Measurements from ENCODE around the gene ADAM12. TPM values are rescaled to one million over a fixed set of nuclear protein-coding genes. Genes with fewer than 3 reads are reported as not detected.
"Not testable (repeated sequence)": the region's sequence is repeated elsewhere in the genome, so short reads cannot be mapped to it uniquely, and the experiment has no call there.

ADAM12 gene
- total RNA-seq, 2 experiments from 2014 or later: 0.36 to 0.97 TPM

GRCh38 chr10:126196281-126196680, 192.0 kb downstream of the ADAM12 start:
- no peak overlapping the region for H3K4me3 Mint-ChIP-seq
- CTCF ChIA-PET: no interaction called here

GRCh38 chr10:126191192-126191591, 197.1 kb downstream of the ADAM12 start:
- no peak for DNase-seq
- no peaks in the 10 kb centered on the region for H3K27me3 Mint-ChIP-seq
- H3K27ac Mint-ChIP-seq: no peak overlapping the region
- ChIA-PET POLR2A (no interaction called here), CTCF (no interaction called here)
- H3K9me3 Mint-ChIP-seq: no peaks in the 10 kb centered on the region
- H3K4me1 Mint-ChIP-seq (ENCODE audit: low read depth): no peaks in the 10 kb centered on the region
- no peaks in the 10 kb centered on the region for H3K36me3 Mint-ChIP-seq
- no peak overlapping the region for H3K4me3 Mint-ChIP-seq
- intact Hi-C loops (cut with micrococcal nuclease): no loop called here

More at GRCh38 chr10:126196281-126196680, 192.0 kb downstream of the ADAM12 start:
- DNase-seq: no peak
- no peak overlapping the region for H3K27ac Mint-ChIP-seq
- no peaks in the 10 kb centered on the region for H3K4me1 Mint-ChIP-seq (ENCODE audit: low read depth)
- POLR2A ChIA-PET: no interaction called here
- intact Hi-C loops (cut with micrococcal nuclease): no loop called here
- no peaks in the 10 kb centered on the region for H3K27me3 Mint-ChIP-seq
- peaks cover 4% of the 10 kb centered on the region for H3K9me3 Mint-ChIP-seq
- H3K36me3 Mint-ChIP-seq: no peaks in the 10 kb centered on the region

GRCh38 chr10:126188679-126189200, 199.5 kb downstream of the ADAM12 start:
- H3K9me3 Mint-ChIP-seq: no peaks in the 10 kb centered on the region
- no peak overlapping the region for H3K4me3 Mint-ChIP-seq
- no peaks in the 10 kb centered on the region for H3K4me1 Mint-ChIP-seq (ENCODE audit: low read depth)

GRCh38 chr10:126187399-126187798, 200.9 kb downstream of the ADAM12 start:
- no peaks in the 10 kb centered on the region for H3K27me3 Mint-ChIP-seq
- POLR2A ChIA-PET: no interaction called here
- H3K27ac Mint-ChIP-seq: no peak overlapping the region
- intact Hi-C loops (cut with micrococcal nuclease): no loop called here
- H3K9me3 Mint-ChIP-seq: no peaks in the 10 kb centered on the region
- CTCF ChIA-PET: no interaction called here
- H3K4me3 Mint-ChIP-seq: no peak overlapping the region
- H3K36me3 Mint-ChIP-seq: no peaks in the 10 kb centered on the region
- no peak for DNase-seq
- H3K4me1 Mint-ChIP-seq (ENCODE audit: low read depth): no peaks in the 10 kb centered on the region

More at GRCh38 chr10:126188679-126189200, 199.5 kb downstream of the ADAM12 start:
- intact Hi-C loops (cut with micrococcal nuclease): no loop called here
- H3K27ac Mint-ChIP-seq: no peak overlapping the region
- DNase-seq: no peak
- no peaks in the 10 kb centered on the region for H3K27me3 Mint-ChIP-seq
- ChIA-PET POLR2A (no interaction called here), CTCF (no interaction called here)
- H3K36me3 Mint-ChIP-seq: no peaks in the 10 kb centered on the region

- DNase-seq: no peak
- Mint-ChIP-seq H3K36me3 (no peaks in the 10 kb centered on the region), H3K4me3 (no peak overlapping the region), H3K9me3 (no peaks in the 10 kb centered on the region), H3K4me1 (ENCODE audit: low read depth) (no peaks in the 10 kb centered on the region), H3K27me3 (no peaks in the 10 kb centered on the region), H3K27ac (no peak overlapping the region)
- ChIA-PET CTCF (no interaction called here), POLR2A (no interaction called here)
- intact Hi-C loops (cut with micrococcal nuclease): no loop called here
These were observed 201.5 kb downstream of the ADAM12 start for GRCh38 chr10:126186766-126187165.

- no peak for DNase-seq
- intact Hi-C loops (cut with micrococcal nuclease): no loop called here
- no peaks in the 10 kb centered on the region for H3K27me3 Mint-ChIP-seq
- no peaks in the 10 kb centered on the region for H3K36me3 Mint-ChIP-seq
- H3K4me3 Mint-ChIP-seq: no peak overlapping the region
- POLR2A ChIA-PET: no interaction called here
- CTCF ChIA-PET: no interaction called here
- no peak overlapping the region for H3K27ac Mint-ChIP-seq
- H3K9me3 Mint-ChIP-seq: no peaks in the 10 kb centered on the region
- no peaks in the 10 kb centered on the region for H3K4me1 Mint-ChIP-seq (ENCODE audit: low read depth)
These were observed 202.4 kb downstream of the ADAM12 start for GRCh38 chr10:126185676-126186447.

- CTCF ChIA-PET: no interaction called here
- H3K9me3 Mint-ChIP-seq: no peaks in the 10 kb centered on the region
These were observed 206.7 kb downstream of the ADAM12 start for GRCh38 chr10:126181626-126182025.

GRCh38 chr10:126179637-126180036, 208.6 kb downstream of the ADAM12 start:
- CTCF ChIA-PET: no interaction called here
- no peaks in the 10 kb centered on the region for H3K9me3 Mint-ChIP-seq
- H3K27ac Mint-ChIP-seq: no peak overlapping the region
- H3K36me3 Mint-ChIP-seq: no peaks in the 10 kb centered on the region
- intact Hi-C loops (cut with micrococcal nuclease): no loop called here
- POLR2A ChIA-PET: no interaction called here
- H3K4me1 Mint-ChIP-seq (ENCODE audit: low read depth): no peaks in the 10 kb centered on the region
- H3K27me3 Mint-ChIP-seq: no peaks in the 10 kb centered on the region
- DNase-seq: no peak
- H3K4me3 Mint-ChIP-seq: no peak overlapping the region

More at GRCh38 chr10:126181626-126182025, 206.7 kb downstream of the ADAM12 start:
- intact Hi-C loops (cut with micrococcal nuclease): no loop called here
- Mint-ChIP-seq H3K27ac (no peak overlapping the region), H3K4me3 (no peak overlapping the region), H3K27me3 (no peaks in the 10 kb centered on the region), H3K4me1 (ENCODE audit: low read depth) (no peaks in the 10 kb centered on the region), H3K36me3 (no peaks in the 10 kb centered on the region)
- POLR2A ChIA-PET: no interaction called here
- no peak for DNase-seq

- H3K4me1 Mint-ChIP-seq (ENCODE audit: low read depth): no peaks in the 10 kb centered on the region
- ChIA-PET CTCF (interaction anchor here (0.5 kb wide), 1 partner anchor 196 kb away, joined by 3 read pairs; no protein-coding TSS in a partner anchor), POLR2A (no interaction called here)
- no peak overlapping the region for H3K4me3 Mint-ChIP-seq
- intact Hi-C loops (cut with micrococcal nuclease): no loop called here
- no peaks in the 10 kb centered on the region for H3K27me3 Mint-ChIP-seq
- no peaks in the 10 kb centered on the region for H3K9me3 Mint-ChIP-seq
- DNase-seq: no peak
- no peak overlapping the region for H3K27ac Mint-ChIP-seq
- H3K36me3 Mint-ChIP-seq: no peaks in the 10 kb centered on the region
These were observed 210.8 kb downstream of the ADAM12 start for GRCh38 chr10:126177417-126178030.

GRCh38 chr10:126175641-126176262, 212.5 kb downstream of the ADAM12 start:
- Mint-ChIP-seq H3K27ac (no peak overlapping the region), H3K27me3 (no peaks in the 10 kb centered on the region), H3K36me3 (no peaks in the 10 kb centered on the region), H3K9me3 (no peaks in the 10 kb centered on the region), H3K4me1 (ENCODE audit: low read depth) (no peaks in the 10 kb centered on the region), H3K4me3 (no peak overlapping the region)
- no peak for DNase-seq
- POLR2A ChIA-PET: no interaction called here
- intact Hi-C loops (cut with micrococcal nuclease): no loop called here
- CTCF ChIA-PET: no interaction called here

GRCh38 chr10:126172755-126173154, 215.5 kb downstream of the ADAM12 start:
- H3K4me3 Mint-ChIP-seq; H3K36me3 Mint-ChIP-seq; intact Hi-C loops (cut with micrococcal nuclease); DNase-seq; H3K4me1 Mint-ChIP-seq (ENCODE audit: low read depth); POLR2A ChIA-PET; H3K27me3 Mint-ChIP-seq; CTCF ChIA-PET; H3K9me3 Mint-ChIP-seq; H3K27ac Mint-ChIP-seq: not testable (repeated sequence)

- intact Hi-C loops (cut with micrococcal nuclease): no loop called here
These were observed 216.7 kb downstream of the ADAM12 start for GRCh38 chr10:126171555-126171954.

More at GRCh38 chr10:126171555-126171954, 216.7 kb downstream of the ADAM12 start:
- no peak for DNase-seq
- ChIA-PET CTCF (no interaction called here), POLR2A (no interaction called here)
- Mint-ChIP-seq H3K9me3 (no peaks in the 10 kb centered on the region), H3K27ac (no peak overlapping the region), H3K4me3 (no peak overlapping the region), H3K4me1 (ENCODE audit: low read depth) (no peaks in the 10 kb centered on the region), H3K27me3 (no peaks in the 10 kb centered on the region), H3K36me3 (no peaks in the 10 kb centered on the region)
